CD4-positive, alpha-beta T cell (primary cell): ENCODE results near the gene BCL6B. TPM values are rescaled to one million over a fixed set of nuclear protein-coding genes. Genes with fewer than 3 reads are reported as not detected.

Source experiments
- ATAC-seq: fragments of 200-7000 bp; cut with Tn5 transposase; one replicate; pipeline ENCODE4 v1.10.0; 2022; ENCODE audit warnings: mild to moderate bottlenecking; ENCODE audit not compliant: poor library complexity
- CTCF ChIA-PET: fragments of 350-600 bp; sonication (Branson Sonifier 250); formaldehyde crosslinking; loops from one replicate; lab custom pipeline; 2021; ENCODE audit warnings: antibody characterized with exemption, inconsistent platforms; lab: Charles Lee
- POLR2A ChIA-PET: fragments of 350-600 bp; sonication (Branson Sonifier 250); formaldehyde crosslinking; loops from one replicate; lab custom pipeline; 2021; ENCODE audit warnings: antibody characterized with exemption, inconsistent platforms; lab: Charles Lee
- DNase-seq, 14 experiments: peaks; one replicate each; pipeline ENCODE4 v3.0.0-alpha.2; 2013 to 2020; ENCODE audit warnings: mixed read lengths in 2 of 14
- H3K27ac ChIP-seq, 2 donors: one replicate each; pipeline versions ENCODE4 v1.5.1 to v1.7.0; 2013; ENCODE audit warnings: low read length in 2 of 2, low read depth in 1 of 2, mild to moderate bottlenecking in 1 of 2
- H3K27me3 ChIP-seq, 2 experiments: 1 replicate in 1 of 2; 2 replicates in 1 of 2; pipeline versions ENCODE4 v1.6.1 to v1.7.0; 2013; ENCODE audit warnings: low read length in 2 of 2, control low read depth in 1 of 2, mild to moderate bottlenecking in 1 of 2, moderate library complexity in 1 of 2; ENCODE audit not compliant: insufficient read depth in 2 of 2, control insufficient read depth in 1 of 2
- H3K36me3 ChIP-seq: one replicate; pipeline ENCODE4 v1.6.1; 2013; ENCODE audit warnings: low read length, control low read depth; ENCODE audit not compliant: insufficient read depth
- H3K4me1 ChIP-seq: one replicate; pipeline ENCODE4 v1.6.1; 2013; ENCODE audit warnings: low read length, control low read depth; ENCODE audit not compliant: insufficient read depth
- H3K4me3 ChIP-seq: one replicate; pipeline ENCODE4 v1.5.1; 2013; ENCODE audit warnings: mild to moderate bottlenecking, low read length, moderate library complexity
- H3K9me3 ChIP-seq, 2 experiments: 1 replicate in 1 of 2; 2 replicates in 1 of 2; pipeline versions ENCODE4 v1.6.1 to v1.7.0; 2013; ENCODE audit warnings: low read length in 2 of 2, mild to moderate bottlenecking in 2 of 2, control low read depth in 1 of 2, moderate library complexity in 1 of 2; ENCODE audit not compliant: control insufficient read depth in 1 of 2, insufficient read depth in 1 of 2
- H3K27ac Mint-ChIP-seq: one replicate; pipeline ENCODE4 v1.8.0; 2020; ENCODE audit warnings: mixed read lengths
- H3K27me3 Mint-ChIP-seq: one replicate; pipeline ENCODE4 v1.8.0; 2021; ENCODE audit warnings: mixed read lengths
- H3K36me3 Mint-ChIP-seq: one replicate; pipeline ENCODE4 v1.8.0; 2021; ENCODE audit warnings: low read depth, mixed read lengths
- H3K4me1 Mint-ChIP-seq: one replicate; pipeline ENCODE4 v1.8.0; 2021; ENCODE audit warnings: low read depth, mixed read lengths
- H3K4me3 Mint-ChIP-seq: one replicate; pipeline ENCODE4 v1.8.0; 2020; ENCODE audit warnings: mild to moderate bottlenecking, mixed read lengths
- H3K9me3 Mint-ChIP-seq: one replicate; pipeline ENCODE4 v1.8.0; 2020; ENCODE audit warnings: mixed read lengths
- intact Hi-C, 2 experiments: fragments of 100-400 bp; cut with DNase I in 1 of 2; cut with micrococcal nuclease in 1 of 2; formaldehyde crosslinking; loops; one replicate each; pipeline versions ENCODE4 v1.15.1 to v1.9.0; 2023 to 2025; cut with DNase I, micrococcal nuclease
- total RNA-seq, 174 experiments: library from RNA in 2 of 174; stranded (reverse) in 2 of 174; gene quantifications; one replicate each; pipeline ENCODE4 v1.2.3 and lab custom pipeline; 2021 to 2026
- TF ChIP-seq, protein P1 (sequence below): fragments of 200-600 bp; IDR thresholded peaks from one replicate; pipeline ENCODE4 v1.8.0; 2022; ENCODE audit warnings: antibody characterized with exemption, mild to moderate bottlenecking

The BCL6B gene
- total RNA-seq, 2 experiments from 2014 or later = not detected

DNA sequence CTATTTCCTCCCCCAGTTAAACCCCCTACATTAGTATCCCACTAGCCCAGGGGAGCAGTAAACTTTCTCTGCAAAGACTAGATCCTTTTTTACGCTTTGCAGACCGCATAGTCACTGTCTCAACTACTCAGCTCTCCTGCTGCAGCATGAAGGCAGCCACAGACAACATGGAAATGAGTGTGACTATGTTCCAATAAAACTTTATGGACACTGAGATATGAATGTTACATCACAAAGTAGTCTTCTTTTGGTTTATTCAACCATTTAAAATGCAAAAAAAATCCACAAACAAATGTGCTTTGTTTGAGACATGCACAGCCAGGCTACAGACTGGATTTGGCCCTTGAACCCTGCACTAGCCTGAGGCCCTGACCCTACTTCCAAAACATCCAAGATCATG, 12.3 kb upstream of the BCL6B start:
- ChIA-PET POLR2A (no interaction called here), CTCF (interaction anchor here (1.1 kb wide), 1 partner anchor 99 kb away, joined by 3 read pairs; no protein-coding TSS in a partner anchor)
- Histone ChIP-seq H3K27ac (no peak overlapping the region), H3K36me3 (peaks cover 34% of the 10 kb centered on the region), H3K27me3 (no peaks in the 10 kb centered on the region), H3K4me1 (peaks cover 48% of the 10 kb centered on the region), H3K9me3 (no peaks in the 10 kb centered on the region), H3K4me3 (no peak overlapping the region)
- Mint-ChIP-seq H3K4me1 (peaks cover 60% of the 10 kb centered on the region), H3K36me3 (peaks cover 51% of the 10 kb centered on the region), H3K9me3 (no peaks in the 10 kb centered on the region), H3K4me3 (peak overlapping the region; percentile 99), H3K27ac (peak overlapping the region; percentile 98), H3K27me3 (no peaks in the 10 kb centered on the region)
- intact Hi-C loops = loop anchor here (5.0 to 10.0 kb wide), 5 partner anchors 256 to 1516 kb away; partner anchors contain the start of genes C17orf100 (in 2 of the 2), MED31 (in 2 of the 2), NDEL1 (in 1 of the 2) and RPL26 (in 1 of the 2)
- DNase-seq = no peak
- TF ChIP-seq, protein P1, sequence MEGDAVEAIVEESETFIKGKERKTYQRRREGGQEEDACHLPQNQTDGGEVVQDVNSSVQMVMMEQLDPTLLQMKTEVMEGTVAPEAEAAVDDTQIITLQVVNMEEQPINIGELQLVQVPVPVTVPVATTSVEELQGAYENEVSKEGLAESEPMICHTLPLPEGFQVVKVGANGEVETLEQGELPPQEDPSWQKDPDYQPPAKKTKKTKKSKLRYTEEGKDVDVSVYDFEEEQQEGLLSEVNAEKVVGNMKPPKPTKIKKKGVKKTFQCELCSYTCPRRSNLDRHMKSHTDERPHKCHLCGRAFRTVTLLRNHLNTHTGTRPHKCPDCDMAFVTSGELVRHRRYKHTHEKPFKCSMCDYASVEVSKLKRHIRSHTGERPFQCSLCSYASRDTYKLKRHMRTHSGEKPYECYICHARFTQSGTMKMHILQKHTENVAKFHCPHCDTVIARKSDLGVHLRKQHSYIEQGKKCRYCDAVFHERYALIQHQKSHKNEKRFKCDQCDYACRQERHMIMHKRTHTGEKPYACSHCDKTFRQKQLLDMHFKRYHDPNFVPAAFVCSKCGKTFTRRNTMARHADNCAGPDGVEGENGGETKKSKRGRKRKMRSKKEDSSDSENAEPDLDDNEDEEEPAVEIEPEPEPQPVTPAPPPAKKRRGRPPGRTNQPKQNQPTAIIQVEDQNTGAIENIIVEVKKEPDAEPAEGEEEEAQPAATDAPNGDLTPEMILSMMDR = no peak
- no peak for ATAC-seq

DNA sequence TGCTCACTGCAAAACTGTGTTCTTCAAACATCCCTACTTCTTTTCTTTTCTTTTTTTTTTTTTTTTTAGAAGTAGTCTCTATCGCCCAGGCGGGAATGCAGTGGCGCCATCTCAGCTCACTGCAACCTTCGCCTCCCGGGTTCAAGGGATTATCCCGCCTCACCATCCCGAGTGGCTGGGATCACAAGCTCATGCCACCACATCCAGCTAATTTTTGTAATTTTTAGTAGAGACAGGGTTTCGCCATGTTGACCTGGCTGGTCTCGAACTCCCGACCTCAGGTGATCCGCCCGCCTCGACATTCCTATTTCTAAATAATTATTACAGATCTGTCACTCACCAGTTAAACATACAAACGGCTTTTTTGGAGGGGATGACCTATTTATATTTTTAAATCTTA, 11.4 kb upstream of the BCL6B start:
- ATAC-seq (no peak), DNase-seq (no peak)
- peak overlapping the region; percentile 98 to 99 for H3K27ac ChIP-seq
- Mint-ChIP-seq H3K36me3 (peaks cover 50% of the 10 kb centered on the region), H3K27ac (peak overlapping the region; percentile 98), H3K27me3 (no peaks in the 10 kb centered on the region), H3K4me3 (peak overlapping the region; percentile 99), H3K9me3 (no peaks in the 10 kb centered on the region), H3K4me1 (peaks cover 69% of the 10 kb centered on the region)
- H3K4me1 ChIP-seq = peaks cover 57% of the 10 kb centered on the region
- TF ChIP-seq, protein P1 = no peak
- intact Hi-C loops = loop anchor here (5.0 to 10.0 kb wide), 5 partner anchors 257 to 1517 kb away; partner anchors contain the start of genes C17orf100 (in 2 of the 2), MED31 (in 2 of the 2), NDEL1 (in 1 of the 2) and RPL26 (in 1 of the 2)
- peak overlapping the region; percentile 99 for H3K4me3 ChIP-seq
- peaks cover 28% of the 10 kb centered on the region for H3K36me3 ChIP-seq
- POLR2A ChIA-PET = interaction anchor here (1.9 kb wide), 2 partner anchors 10 to 24 kb away, joined by 9 to 27 read pairs; partner anchors contain the start of gene SLC16A13
- no peaks in the 10 kb centered on the region for H3K27me3 ChIP-seq
- no peaks in the 10 kb centered on the region for H3K9me3 ChIP-seq
- CTCF ChIA-PET = no interaction called here

DNA sequence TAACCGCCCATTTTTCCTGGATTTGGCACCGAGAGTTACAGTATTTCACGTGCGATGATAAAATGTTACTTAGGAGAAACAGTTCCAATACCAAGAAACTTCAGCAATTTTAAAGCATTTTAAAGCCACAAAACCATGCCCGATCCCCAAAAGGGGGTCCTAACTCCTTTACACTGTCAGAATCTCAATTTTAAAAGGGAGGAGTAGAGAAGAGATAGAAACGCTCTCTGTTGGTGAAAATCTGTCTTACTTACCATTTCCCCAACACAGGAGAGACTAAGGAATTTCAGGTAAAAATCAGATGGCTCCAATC, 11.0 kb upstream of the BCL6B start:
- H3K4me1 Mint-ChIP-seq = peaks cover 67% of the 10 kb centered on the region
- DNase-seq (no peak), ATAC-seq (no peak)
- intact Hi-C loops = loop anchor here (5.0 to 10.0 kb wide), 5 partner anchors 257 to 1517 kb away; partner anchors contain the start of genes C17orf100 (in 2 of the 2), MED31 (in 2 of the 2), NDEL1 (in 1 of the 2) and RPL26 (in 1 of the 2)
- Histone ChIP-seq H3K4me1 (peaks cover 62% of the 10 kb centered on the region), H3K9me3 (no peaks in the 10 kb centered on the region), H3K4me3 (peak overlapping the region; percentile 99), H3K27ac (peak overlapping the region; percentile 98 to 99), H3K36me3 (peaks cover 30% of the 10 kb centered on the region), H3K27me3 (no peaks in the 10 kb centered on the region)
- H3K27me3 Mint-ChIP-seq = no peaks in the 10 kb centered on the region
- peak overlapping the region; percentile 98 for H3K27ac Mint-ChIP-seq
- CTCF ChIA-PET = interaction anchor here (0.6 to 1.6 kb wide), 3 partner anchors 10 to 101 kb away, joined by 3 to 8 read pairs (median 4); no protein-coding TSS in a partner anchor
- H3K4me3 Mint-ChIP-seq = peak overlapping the region; percentile 99
- H3K9me3 Mint-ChIP-seq = no peaks in the 10 kb centered on the region
- POLR2A ChIA-PET = interaction anchor here (0.6 to 1.9 kb wide), 8 partner anchors 8 to 1427 kb away, joined by 3 to 27 read pairs (median 6); partner anchors contain the start of genes MPDU1, NLRP1, SLC16A13 and TP53
- TF ChIP-seq, protein P1 = no peak
- peaks cover 48% of the 10 kb centered on the region for H3K36me3 Mint-ChIP-seq
